Stimulated activated CD4-positive, alpha-beta T cell treated with anti-CD3 and anti-CD28 coated beads, Interleukin-1b, Interleukin-23, amount 100 ng/mL, for 1 hour (primary cell): ENCODE data around the gene IRGQ.
"Not testable (repeated sequence)": the region's sequence is repeated elsewhere in the genome, so short reads cannot be mapped to it uniquely, and the experiment has no call there.

Experiments used
- DNase-seq, 2 donors: peaks; one replicate each; pipeline ENCODE4 v3.0.0-alpha.2; 2020; ENCODE audit warnings: low read depth in 2 of 2

Gene IRGQ

GRCh38 chr19:43575156-43575950, 20.6 kb downstream of the IRGQ start, which contains the start of the genes PINLYP and XRCC1:
Gene PINLYP (plus strand): TSS chr19:43575801. CDS start chr19:43577192, 1,391 bp downstream.
Gene XRCC1 (minus strand): TSS chr19:43575527. CDS start chr19:43575458, 69 bp downstream.
- DNase-seq, result peak; percentile 82 to 90

- no peak for DNase-seq
Measured at GRCh38 chr19:43574424-43575155, 21.3 kb downstream of the IRGQ start.

- DNase-seq, result no peak
Measured at GRCh38 chr19:43572171-43572588, 23.8 kb downstream of the IRGQ start.

- DNase-seq, result no peak
Measured at GRCh38 chr19:43570174-43570791, 25.7 kb downstream of the IRGQ start.

- no peak for DNase-seq
Measured at GRCh38 chr19:43569657-43570056, 26.3 kb downstream of the IRGQ start.

GRCh38 chr19:43564800-43565199, 31.1 kb downstream of the IRGQ start:
- DNase-seq, result no peak

GRCh38 chr19:43563816-43564457, 32.0 kb downstream of the IRGQ start:
- no peak for DNase-seq

- peak; percentile 30 to 55 for DNase-seq
Measured at GRCh38 chr19:43562698-43563241, 33.2 kb downstream of the IRGQ start.

GRCh38 chr19:43562226-43562697, 33.7 kb downstream of the IRGQ start:
- no peak for DNase-seq

- no peak for DNase-seq
Measured at GRCh38 chr19:43561139-43561970, 34.6 kb downstream of the IRGQ start.

GRCh38 chr19:43560687-43561086, 35.2 kb downstream of the IRGQ start:
- no peak for DNase-seq

GRCh38 chr19:43555185-43555770, 40.7 kb downstream of the IRGQ start:
- peak; percentile 66 for DNase-seq

- no peak for DNase-seq
Measured at GRCh38 chr19:43554317-43554895, 41.5 kb downstream of the IRGQ start.

GRCh38 chr19:43553656-43554055, 42.3 kb downstream of the IRGQ start:
- no peak for DNase-seq

- DNase-seq, result no peak
Measured at GRCh38 chr19:43552616-43553015, 43.3 kb downstream of the IRGQ start.

- DNase-seq, result no peak
Measured at GRCh38 chr19:43552198-43552450, 43.8 kb downstream of the IRGQ start.

GRCh38 chr19:43551399-43552197, 44.3 kb downstream of the IRGQ start:
- DNase-seq, result no peak

- no peak for DNase-seq
Measured at GRCh38 chr19:43548706-43549105, 47.2 kb downstream of the IRGQ start.

GRCh38 chr19:43547926-43548325, 48.0 kb downstream of the IRGQ start:
- DNase-seq, result not testable (repeated sequence)
